OCI-LY3 (cell line): ENCODE data around the gene DPAGT1.

Experiments used
- H2AFZ ChIP-seq: fragments of 200-600, 300-600 bp; shearing (Covaris generic); 2 replicates; pipeline ENCODE4 v1.6.0; 2014; ENCODE audit warnings: antibody characterized with exemption, low read depth, low read length
- H3K27ac ChIP-seq: fragments of 200-600, 300-600 bp; sonication (generic); 2 replicates; pipeline ENCODE4 v1.5.1; 2014; ENCODE audit warnings: mild to moderate bottlenecking, low read length, moderate library complexity, mixed read lengths
- H3K27me3 ChIP-seq: fragments of 200-600, 300-600 bp; sonication (generic); 2 replicates; pipeline ENCODE4 v1.6.1; 2014; ENCODE audit warnings: low read depth, low read length, mixed read lengths
- H3K36me3 ChIP-seq: fragments of 200-600, 300-600 bp; sonication (generic); replicated peaks from 2 replicates; pipeline ENCODE3; 2014; ENCODE audit warnings: low read depth, low read length, mixed read lengths
- H3K4me1 ChIP-seq: fragments of 300-600, 200-600 bp; sonication (generic); 2 replicates; pipeline ENCODE4 v1.6.1; 2014; ENCODE audit warnings: low read length, mixed read lengths
- H3K4me2 ChIP-seq: fragments of 200-600, 300-600 bp; sonication (generic); 2 replicates; pipeline ENCODE4 v1.6.1; 2014; ENCODE audit warnings: low read length, mixed read lengths
- H3K4me3 ChIP-seq: fragments of 300-600, 200-600 bp; sonication (generic); 2 replicates; pipeline ENCODE4 v1.5.1; 2014; ENCODE audit warnings: antibody characterized with exemption, mild to moderate bottlenecking, low read length, moderate library complexity
- H3K79me2 ChIP-seq: fragments of 300-600, 200-600 bp; shearing (Covaris generic); 2 replicates; pipeline ENCODE4 v1.6.1; 2014; ENCODE audit warnings: mild to moderate bottlenecking, low read length, mixed read lengths
- H3K9ac ChIP-seq: fragments of 300-600, 200-600 bp; shearing (Covaris generic); 2 replicates; pipeline ENCODE4 v1.6.0; 2014; ENCODE audit warnings: mild to moderate bottlenecking, low read length, moderate library complexity
- H3K9me3 ChIP-seq: fragments of 200-600, 300-600 bp; shearing (Covaris generic); 2 replicates; pipeline ENCODE4 v1.6.1; 2014; ENCODE audit warnings: low read length, mixed read lengths; ENCODE audit not compliant: insufficient read depth
- H4K20me1 ChIP-seq: fragments of 200-600, 300-600 bp; sonication (generic); 2 replicates; pipeline ENCODE4 v1.6.1; 2016; ENCODE audit warnings: low read length, mixed read lengths; ENCODE audit not compliant: insufficient read depth
- CTCF ChIP-seq: fragments of 200-600, 300-600 bp; sonication (generic); IDR thresholded peaks from 2 replicates; pipeline ENCODE4 v1.5.1; 2014; ENCODE audit warnings: antibody characterized with exemption, low read length, low read depth
- EZH2phosphoT487 ChIP-seq: fragments of 200-600 bp; shearing (Covaris generic); IDR thresholded peaks from 2 replicates; pipeline ENCODE4 v1.6.1; 2018; ENCODE audit warnings: antibody characterized with exemption, mixed run types, low read depth

Gene DPAGT1

GRCh38 chr11:119093942-119094815 is 7.5 kb downstream of the DPAGT1 start:
- no peak overlapping the region for H2AFZ ChIP-seq
- peak overlapping the region; percentile 73 for H3K27ac ChIP-seq
- peak overlapping the region; percentile 97 for H3K4me3 ChIP-seq
- peaks cover 31% of the 10 kb centered on the region for H3K4me1 ChIP-seq
- no peaks in the 10 kb centered on the region for H3K9me3 ChIP-seq
- no peaks in the 10 kb centered on the region for H3K27me3 ChIP-seq
- peak overlapping the region; percentile 96 for H3K4me2 ChIP-seq
- H4K20me1 ChIP-seq, result peaks cover 26% of the 10 kb centered on the region
- no peak for TF ChIP-seq EZH2phosphoT487
- no peak for TF ChIP-seq CTCF
- H3K79me2 ChIP-seq, result peaks cover 37% of the 10 kb centered on the region
- peak overlapping the region; percentile 92 for H3K9ac ChIP-seq
- peaks cover 58% of the 10 kb centered on the region for H3K36me3 ChIP-seq

GRCh38 chr11:119092880-119093842 is 8.5 kb downstream of the DPAGT1 start:
- Histone ChIP-seq H3K4me3 (peak overlapping the region; percentile 97), H3K27ac (peak overlapping the region; percentile 73), H3K79me2 (peaks cover 37% of the 10 kb centered on the region), H3K9ac (peak overlapping the region; percentile 92), H3K9me3 (no peaks in the 10 kb centered on the region), H3K36me3 (peaks cover 54% of the 10 kb centered on the region), H3K27me3 (no peaks in the 10 kb centered on the region), H3K4me1 (peaks cover 31% of the 10 kb centered on the region), H3K4me2 (peak overlapping the region; percentile 96), H4K20me1 (peaks cover 26% of the 10 kb centered on the region), H2AFZ (no peak overlapping the region)
- TF ChIP-seq CTCF (no peak), EZH2phosphoT487 (no peak)

GRCh38 chr11:119091966-119092879 is 9.4 kb downstream of the DPAGT1 start:
- Histone ChIP-seq H3K27me3 (no peaks in the 10 kb centered on the region), H3K27ac (peak overlapping the region; percentile 73), H3K36me3 (peaks cover 45% of the 10 kb centered on the region), H3K4me1 (peaks cover 31% of the 10 kb centered on the region), H4K20me1 (peaks cover 26% of the 10 kb centered on the region), H2AFZ (no peak overlapping the region), H3K4me3 (peak overlapping the region; percentile 97), H3K9me3 (no peaks in the 10 kb centered on the region), H3K79me2 (peaks cover 37% of the 10 kb centered on the region), H3K9ac (peak overlapping the region; percentile 92; the same call in 1 of the 2 replicates), H3K4me2 (peak overlapping the region; percentile 96)
- TF ChIP-seq EZH2phosphoT487, result no peak
- TF ChIP-seq CTCF, result no peak
